ENCODE data around the gene MTA2. TPM values are rescaled to one million over a fixed set of nuclear protein-coding genes. Genes with fewer than 3 reads are reported as not detected.
A peak's percentile ranks its signal among the peaks of the same experiment; 100 is the strongest.
"Not testable (repeated sequence)": the region's sequence is repeated elsewhere in the genome, so short reads cannot be mapped to it uniquely, and the experiment has no call there.

Gene MTA2
- 195 and 203 TPM in 2 replicates for total RNA-seq
- long read RNA-seq, partial matches to known transcripts: 0 of 1 reads
- long read RNA-seq, other reads (novel, unspliced or antisense): 0 of 1 reads

DNA sequence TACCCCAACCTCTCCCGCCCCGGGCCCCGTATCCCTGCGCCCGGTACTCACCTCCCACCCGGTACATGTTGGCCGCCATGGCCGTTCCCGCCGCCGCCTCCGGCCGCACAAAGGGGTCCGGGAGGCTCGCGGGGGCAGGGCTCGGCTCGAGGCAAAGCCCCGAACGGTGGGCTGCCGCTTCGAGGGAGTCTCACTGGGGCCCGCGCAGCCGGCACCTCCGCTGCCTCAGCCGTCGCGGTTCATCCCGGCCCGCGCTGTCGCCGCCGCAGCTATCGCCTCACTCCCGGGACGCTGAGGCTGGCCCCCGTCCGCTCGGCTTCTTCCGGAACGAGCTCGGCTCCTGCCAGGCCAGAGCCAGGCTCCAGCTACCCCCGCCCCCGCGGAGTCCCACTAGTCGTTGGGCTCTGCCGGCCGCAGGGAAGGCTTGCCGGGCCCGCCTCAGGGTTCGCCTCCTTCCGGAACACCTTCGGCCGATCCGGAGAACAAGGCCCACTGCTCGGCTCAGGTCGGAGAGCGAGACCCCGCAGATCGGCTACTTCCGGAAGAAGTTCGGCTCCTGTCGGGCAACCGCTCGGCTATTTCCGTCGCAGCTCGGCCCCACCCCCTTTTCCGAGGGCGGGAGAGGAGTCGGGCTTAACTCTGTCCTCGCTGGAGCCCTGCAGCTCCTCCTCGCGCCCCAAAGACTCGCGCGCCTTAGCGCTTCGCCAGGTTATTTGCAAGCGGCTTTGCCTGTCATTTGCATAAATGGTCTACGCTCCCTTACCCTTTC lies at the start of gene MTA2:
Gene MTA2 (minus strand): TSS at position 494 of the 769 bp plus-strand sequence. CDS start 415 bp downstream, at position 79.
- Mint-ChIP-seq H3K27me3 (ENCODE audit: low read depth) (peaks cover 23% of the 10 kb centered on the region), H3K4me1 (peaks cover 58% of the 10 kb centered on the region), H3K27ac (ENCODE audit: unreplicated experiment) (peak within 1 kb of the TSS; percentile 90)

DNA sequence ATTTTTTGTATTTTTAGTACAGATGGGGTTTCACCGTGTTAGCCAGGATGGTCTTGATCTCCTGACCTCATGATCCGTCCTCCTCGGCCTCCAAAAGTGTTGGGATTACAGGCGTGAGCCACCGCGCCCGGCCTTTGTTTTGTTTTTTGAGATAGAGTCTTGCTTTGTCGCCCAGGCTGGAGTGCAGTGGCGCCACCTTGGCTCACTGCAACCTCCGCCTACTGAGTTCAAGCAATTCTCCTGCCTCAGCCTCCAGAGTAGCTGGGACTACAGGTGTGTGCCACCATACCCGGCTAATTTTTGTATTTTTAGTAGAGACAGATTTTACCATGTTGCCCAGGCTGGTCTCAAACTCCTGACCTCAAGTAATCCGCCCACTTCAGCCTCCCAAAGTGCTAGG lies 48.6 kb upstream of the MTA2 start:
- not testable (repeated sequence) for DNase-seq (ENCODE audit: low read depth, low spot score); H3K27ac Mint-ChIP-seq (ENCODE audit: unreplicated experiment); H3K9me3 Mint-ChIP-seq; H3K27me3 Mint-ChIP-seq (ENCODE audit: low read depth); H3K36me3 Mint-ChIP-seq (ENCODE audit: low read depth); H3K4me3 Mint-ChIP-seq
- peaks cover 27% of the 10 kb centered on the region for H3K4me1 Mint-ChIP-seq

More for the DNA sequence above, at the start of gene MTA2:
- Mint-ChIP-seq H3K9me3 (no peaks in the 10 kb centered on the region), H3K36me3 (ENCODE audit: low read depth) (peaks cover 35% of the 10 kb centered on the region), H3K4me3 (peak within 1 kb of the TSS; percentile 94)
- peak; percentile 100 for DNase-seq (ENCODE audit: low read depth, low spot score)
- TF ChIP-seq, protein P1, sequence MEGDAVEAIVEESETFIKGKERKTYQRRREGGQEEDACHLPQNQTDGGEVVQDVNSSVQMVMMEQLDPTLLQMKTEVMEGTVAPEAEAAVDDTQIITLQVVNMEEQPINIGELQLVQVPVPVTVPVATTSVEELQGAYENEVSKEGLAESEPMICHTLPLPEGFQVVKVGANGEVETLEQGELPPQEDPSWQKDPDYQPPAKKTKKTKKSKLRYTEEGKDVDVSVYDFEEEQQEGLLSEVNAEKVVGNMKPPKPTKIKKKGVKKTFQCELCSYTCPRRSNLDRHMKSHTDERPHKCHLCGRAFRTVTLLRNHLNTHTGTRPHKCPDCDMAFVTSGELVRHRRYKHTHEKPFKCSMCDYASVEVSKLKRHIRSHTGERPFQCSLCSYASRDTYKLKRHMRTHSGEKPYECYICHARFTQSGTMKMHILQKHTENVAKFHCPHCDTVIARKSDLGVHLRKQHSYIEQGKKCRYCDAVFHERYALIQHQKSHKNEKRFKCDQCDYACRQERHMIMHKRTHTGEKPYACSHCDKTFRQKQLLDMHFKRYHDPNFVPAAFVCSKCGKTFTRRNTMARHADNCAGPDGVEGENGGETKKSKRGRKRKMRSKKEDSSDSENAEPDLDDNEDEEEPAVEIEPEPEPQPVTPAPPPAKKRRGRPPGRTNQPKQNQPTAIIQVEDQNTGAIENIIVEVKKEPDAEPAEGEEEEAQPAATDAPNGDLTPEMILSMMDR (conservative IDR thresholded peaks at IDR 0.05): no peak

DNA sequence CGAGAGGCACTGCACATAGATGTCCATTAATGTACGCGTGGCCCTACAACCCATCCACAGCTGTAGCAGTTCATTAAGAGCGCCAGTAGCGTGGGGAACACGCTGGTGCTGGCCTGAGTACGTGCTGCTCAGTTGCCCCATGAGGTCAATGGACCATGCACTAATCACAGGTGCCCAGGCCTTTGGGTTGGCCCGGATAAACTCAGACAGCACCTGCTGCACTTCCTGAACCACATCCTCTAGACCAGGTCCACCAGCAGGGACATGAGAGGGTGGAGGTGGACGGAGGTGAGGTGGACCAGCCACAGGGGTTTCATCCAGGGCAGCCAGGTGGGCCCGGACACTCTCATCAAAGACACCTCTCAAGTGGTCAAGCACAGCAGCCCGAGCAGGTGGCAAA lies 47.8 kb upstream of the MTA2 start:
- TF ChIP-seq, protein P1 (conservative IDR thresholded peaks at IDR 0.05): no peak
- H3K27me3 Mint-ChIP-seq (ENCODE audit: low read depth): peaks cover 3% of the 10 kb centered on the region
- H3K9me3 Mint-ChIP-seq: no peaks in the 10 kb centered on the region
- peak overlapping the region; percentile 51 for H3K4me3 Mint-ChIP-seq
- peaks cover 2% of the 10 kb centered on the region for H3K36me3 Mint-ChIP-seq (ENCODE audit: low read depth)
- no peak overlapping the region for H3K27ac Mint-ChIP-seq (ENCODE audit: unreplicated experiment)
- H3K4me1 Mint-ChIP-seq: peaks cover 32% of the 10 kb centered on the region
- no peak for DNase-seq (ENCODE audit: low read depth, low spot score)

DNA sequence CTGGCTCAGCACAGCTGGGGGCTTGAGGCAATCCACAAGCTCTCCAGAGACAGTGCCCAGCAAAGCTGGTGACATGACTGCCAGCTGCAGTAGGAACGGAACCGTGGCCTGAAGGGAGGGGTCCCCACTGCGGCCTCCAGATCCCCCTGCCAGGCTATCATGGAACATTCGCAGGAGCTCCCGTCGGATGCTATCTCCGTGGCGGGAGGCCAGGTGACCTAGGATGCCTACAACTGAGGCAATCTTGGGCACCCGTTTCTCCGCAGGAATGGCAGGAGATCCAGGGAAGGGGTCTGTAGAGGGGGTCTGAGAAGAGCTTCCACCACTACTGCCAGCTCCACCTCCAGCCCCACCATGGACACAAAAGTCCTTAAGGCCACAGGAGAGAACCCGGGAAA lies 47.3 kb upstream of the MTA2 start:
- peaks cover 3% of the 10 kb centered on the region for H3K27me3 Mint-ChIP-seq (ENCODE audit: low read depth)
- H3K4me1 Mint-ChIP-seq: peaks cover 32% of the 10 kb centered on the region
- TF ChIP-seq, protein P1 (conservative IDR thresholded peaks at IDR 0.05): no peak
- peaks cover 2% of the 10 kb centered on the region for H3K36me3 Mint-ChIP-seq (ENCODE audit: low read depth)
- H3K27ac Mint-ChIP-seq (ENCODE audit: unreplicated experiment): no peak overlapping the region
- H3K9me3 Mint-ChIP-seq: no peaks in the 10 kb centered on the region
- H3K4me3 Mint-ChIP-seq: peak overlapping the region; percentile 51
- no peak for DNase-seq (ENCODE audit: low read depth, low spot score)

DNA sequence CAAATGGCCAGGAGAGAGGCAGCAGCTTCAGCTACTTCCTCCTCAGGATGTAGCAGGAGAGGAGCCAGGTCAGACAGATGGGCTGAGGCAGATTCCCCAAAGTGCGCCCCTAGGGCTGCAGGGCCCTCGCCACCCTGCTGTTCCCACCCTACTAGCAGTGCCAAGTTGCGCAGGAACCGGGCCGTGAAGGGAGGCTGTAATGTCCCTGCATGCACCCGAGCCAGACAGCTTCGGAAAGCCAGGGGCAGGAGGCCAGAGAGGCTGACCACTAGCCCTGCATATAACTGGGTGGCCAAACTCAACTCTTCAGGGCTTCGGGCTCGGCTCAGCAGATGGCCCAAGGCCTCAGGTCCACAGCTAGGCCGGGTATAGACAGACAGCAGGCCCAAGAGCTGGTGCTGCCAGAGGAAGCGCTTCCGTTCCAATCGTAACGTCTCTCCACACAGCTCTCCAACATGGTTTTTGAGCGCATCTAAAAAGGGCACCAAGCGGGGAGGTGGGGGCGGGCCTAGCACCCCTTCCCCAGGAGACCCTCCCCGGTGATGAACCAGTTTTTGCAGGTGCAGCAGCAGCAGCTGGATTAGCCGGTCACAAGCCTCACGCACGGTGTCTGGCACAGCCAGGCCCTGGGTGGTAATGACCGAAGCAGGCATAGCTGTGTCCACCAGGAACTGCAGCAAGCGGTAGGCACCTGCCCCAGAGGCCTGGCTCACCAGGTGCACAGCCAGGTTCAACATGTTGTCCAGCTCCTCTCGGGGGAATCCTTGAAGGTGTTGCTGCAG lies 46.7 kb upstream of the MTA2 start:
- H3K9me3 Mint-ChIP-seq: no peaks in the 10 kb centered on the region
- TF ChIP-seq, protein P1 (conservative IDR thresholded peaks at IDR 0.05): no peak
- peaks cover 3% of the 10 kb centered on the region for H3K27me3 Mint-ChIP-seq (ENCODE audit: low read depth)
- DNase-seq (ENCODE audit: low read depth, low spot score): no peak
- no peak overlapping the region for H3K27ac Mint-ChIP-seq (ENCODE audit: unreplicated experiment)
- H3K4me1 Mint-ChIP-seq: peaks cover 28% of the 10 kb centered on the region
- H3K36me3 Mint-ChIP-seq (ENCODE audit: low read depth): peaks cover 2% of the 10 kb centered on the region
- no peak overlapping the region for H3K4me3 Mint-ChIP-seq

Measured in neural crest cell (in vitro differentiated cells).